WERI-Rb-1 (cell line): ENCODE data around the gene IFT74.

Experiments
- DNase-seq: peaks from one replicate; pipeline ENCODE4 v3.0.0-alpha.2; 2020
- H3K27ac ChIP-seq: fragments of 250-450 bp; sonication (Bioruptor Pico); 2 replicates; pipeline ENCODE4 v1.5.1; 2020; ENCODE audit warnings: mild to moderate bottlenecking, moderate library complexity
- H3K27me3 ChIP-seq: fragments of 250-450 bp; sonication (Bioruptor Pico); 2 replicates; pipeline ENCODE4 v1.5.1; 2021; ENCODE audit warnings: mild to moderate bottlenecking, low read depth, moderate library complexity; ENCODE audit not compliant: insufficient read depth, severe bottlenecking
- H3K36me3 ChIP-seq: fragments of 250-450 bp; sonication (Bioruptor Pico); 2 replicates; pipeline ENCODE4 v1.5.1; 2020; ENCODE audit warnings: mild to moderate bottlenecking, moderate library complexity
- H3K4me3 ChIP-seq: 2 replicates; pipeline ENCODE4 v1.5.1; 2011; ENCODE audit warnings: low read depth, mild to moderate bottlenecking, control low read depth, low read length
- H3K9me3 ChIP-seq: fragments of 250-450 bp; sonication (Bioruptor Pico); 2 replicates; pipeline ENCODE4 v1.5.1; 2021; ENCODE audit warnings: mild to moderate bottlenecking, moderate library complexity; ENCODE audit not compliant: severe bottlenecking
- CTCF ChIP-seq: IDR thresholded peaks from 2 replicates; pipeline ENCODE4 v1.5.1; 2011; ENCODE audit warnings: low read depth, mild to moderate bottlenecking, control low read depth, inconsistent platforms, low read length

The IFT74 gene

GRCh38 chr9:27042476-27042875 lies 86.3 kb downstream of the IFT74 start:
- no peak overlapping the region for H3K27ac ChIP-seq
- no peaks in the 10 kb centered on the region for H3K27me3 ChIP-seq
- H3K36me3 ChIP-seq: no peaks in the 10 kb centered on the region; the same call in 1 of the 2 replicates
- no peak overlapping the region for H3K4me3 ChIP-seq
- DNase-seq: no peak
- H3K9me3 ChIP-seq: no peaks in the 10 kb centered on the region
- no peak for TF ChIP-seq CTCF

GRCh38 chr9:27043176-27043575 lies 87.0 kb downstream of the IFT74 start:
- Histone ChIP-seq H3K9me3 (no peaks in the 10 kb centered on the region), H3K27ac (peak overlapping the region; percentile 18), H3K4me3 (no peak overlapping the region), H3K36me3 (no peaks in the 10 kb centered on the region; the same call in 1 of the 2 replicates), H3K27me3 (no peaks in the 10 kb centered on the region)
- TF ChIP-seq CTCF: no peak
- peak; percentile 22 for DNase-seq

GRCh38 chr9:27047136-27047535 lies 90.9 kb downstream of the IFT74 start:
- Histone ChIP-seq H3K36me3 (no peaks in the 10 kb centered on the region; the same call in 1 of the 2 replicates), H3K9me3 (no peaks in the 10 kb centered on the region), H3K27me3 (no peaks in the 10 kb centered on the region), H3K27ac (no peak overlapping the region), H3K4me3 (no peak overlapping the region)
- DNase-seq: no peak
- no peak for TF ChIP-seq CTCF

GRCh38 chr9:27053369-27054022 lies 97.3 kb downstream of the IFT74 start:
- H3K9me3 ChIP-seq: no peaks in the 10 kb centered on the region
- no peak for TF ChIP-seq CTCF
- DNase-seq: no peak
- no peaks in the 10 kb centered on the region; the same call in 1 of the 2 replicates for H3K36me3 ChIP-seq
- H3K27me3 ChIP-seq: no peaks in the 10 kb centered on the region
- H3K27ac ChIP-seq: no peak overlapping the region
- H3K4me3 ChIP-seq: no peak overlapping the region

GRCh38 chr9:27054125-27054524 lies 97.9 kb downstream of the IFT74 start:
- no peak for TF ChIP-seq CTCF
- Histone ChIP-seq H3K27me3 (no peaks in the 10 kb centered on the region), H3K27ac (no peak overlapping the region), H3K4me3 (no peak overlapping the region), H3K9me3 (no peaks in the 10 kb centered on the region), H3K36me3 (no peaks in the 10 kb centered on the region; the same call in 1 of the 2 replicates)
- DNase-seq: no peak

- H3K27me3 ChIP-seq: no peaks in the 10 kb centered on the region
- DNase-seq: no peak
- no peaks in the 10 kb centered on the region for H3K9me3 ChIP-seq
- no peak overlapping the region for H3K27ac ChIP-seq
- H3K4me3 ChIP-seq: no peak overlapping the region
- no peaks in the 10 kb centered on the region; the same call in 1 of the 2 replicates for H3K36me3 ChIP-seq
- TF ChIP-seq CTCF: no peak
Measured at GRCh38 chr9:27054841-27055240, 98.6 kb downstream of the IFT74 start.
